Measurements from ENCODE around the gene BRSK2. TPM values are rescaled to one million over a fixed set of nuclear protein-coding genes. Genes with fewer than 3 reads are reported as not detected.
A peak's percentile ranks its signal among the peaks of the same experiment; 100 is the strongest.

BRSK2 gene
- total RNA-seq, 4 donors from 2014 or later, result 0.26 to 0.30 TPM; not detected in 2

DNA sequence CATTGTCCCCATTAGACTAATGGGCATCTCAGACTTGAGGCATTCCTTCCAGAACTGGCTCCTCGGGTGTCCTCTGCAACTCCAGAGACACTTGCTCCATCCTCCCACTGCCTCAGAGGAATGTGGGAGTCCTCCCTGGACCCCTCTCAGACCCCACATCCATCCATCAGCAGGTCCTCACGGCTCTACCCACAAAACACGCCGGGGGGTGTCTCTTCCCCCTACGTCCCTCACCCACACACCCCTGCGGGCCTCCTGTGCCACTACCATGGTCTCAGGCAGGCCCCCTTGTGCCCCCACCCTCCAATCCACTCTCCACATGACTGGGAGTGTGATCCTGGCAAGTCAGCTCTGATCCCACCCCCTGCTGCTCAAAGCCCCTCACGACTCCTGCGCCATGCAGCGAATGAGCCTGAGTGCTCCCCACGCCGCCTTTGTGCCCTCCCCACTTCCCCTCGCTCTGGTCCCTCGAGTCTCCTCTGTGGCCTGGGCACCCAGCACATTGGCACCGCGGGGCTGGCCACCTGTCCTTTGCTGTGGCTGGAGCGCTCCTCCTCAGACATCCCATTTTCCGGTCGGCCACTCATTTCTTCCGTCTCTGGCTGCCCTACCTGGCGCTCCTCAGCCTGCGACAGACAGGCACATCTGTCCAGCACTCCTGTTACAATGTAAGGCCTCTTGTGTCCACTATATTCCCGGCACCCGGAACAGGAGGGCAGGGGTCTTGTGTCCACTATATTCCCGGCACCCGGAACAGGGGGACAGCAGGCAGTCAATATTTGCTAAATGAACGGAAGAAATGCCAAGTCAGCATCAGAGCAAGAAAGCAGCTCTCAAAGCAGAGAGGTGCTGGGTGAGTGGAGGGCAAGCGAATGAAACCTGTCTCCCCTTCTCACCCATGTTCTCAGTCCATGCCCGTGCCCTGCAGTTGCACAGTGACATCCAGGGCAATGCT, 111.0 kb downstream of the BRSK2 start:
- 91% methylated on average over 27 of the region's 28 CpGs for WGBS
- Histone ChIP-seq H3K9me3 (no peaks in the 10 kb centered on the region), H3K4me3 (no peak overlapping the region), H3K4me1 (peaks cover 70% of the 10 kb centered on the region), H3K27ac (no peak overlapping the region), H3K27me3 (no peaks in the 10 kb centered on the region), H3K36me3 (peaks cover 9% of the 10 kb centered on the region)
- TF ChIP-seq POLR2A (IDR thresholded peaks at IDR 0.05) (no peak), EP300 (IDR thresholded peaks at IDR 0.05) (no peak), POLR2AphosphoS5 (IDR thresholded peaks at IDR 0.05) (no peak)
- TF ChIP-seq, protein P1, sequence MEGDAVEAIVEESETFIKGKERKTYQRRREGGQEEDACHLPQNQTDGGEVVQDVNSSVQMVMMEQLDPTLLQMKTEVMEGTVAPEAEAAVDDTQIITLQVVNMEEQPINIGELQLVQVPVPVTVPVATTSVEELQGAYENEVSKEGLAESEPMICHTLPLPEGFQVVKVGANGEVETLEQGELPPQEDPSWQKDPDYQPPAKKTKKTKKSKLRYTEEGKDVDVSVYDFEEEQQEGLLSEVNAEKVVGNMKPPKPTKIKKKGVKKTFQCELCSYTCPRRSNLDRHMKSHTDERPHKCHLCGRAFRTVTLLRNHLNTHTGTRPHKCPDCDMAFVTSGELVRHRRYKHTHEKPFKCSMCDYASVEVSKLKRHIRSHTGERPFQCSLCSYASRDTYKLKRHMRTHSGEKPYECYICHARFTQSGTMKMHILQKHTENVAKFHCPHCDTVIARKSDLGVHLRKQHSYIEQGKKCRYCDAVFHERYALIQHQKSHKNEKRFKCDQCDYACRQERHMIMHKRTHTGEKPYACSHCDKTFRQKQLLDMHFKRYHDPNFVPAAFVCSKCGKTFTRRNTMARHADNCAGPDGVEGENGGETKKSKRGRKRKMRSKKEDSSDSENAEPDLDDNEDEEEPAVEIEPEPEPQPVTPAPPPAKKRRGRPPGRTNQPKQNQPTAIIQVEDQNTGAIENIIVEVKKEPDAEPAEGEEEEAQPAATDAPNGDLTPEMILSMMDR (IDR thresholded peaks at IDR 0.05), result no peak
- peak in 1 of 2 donors; percentile 46 for DNase-seq (ENCODE audit: low spot score in 2 of 2)

DNA sequence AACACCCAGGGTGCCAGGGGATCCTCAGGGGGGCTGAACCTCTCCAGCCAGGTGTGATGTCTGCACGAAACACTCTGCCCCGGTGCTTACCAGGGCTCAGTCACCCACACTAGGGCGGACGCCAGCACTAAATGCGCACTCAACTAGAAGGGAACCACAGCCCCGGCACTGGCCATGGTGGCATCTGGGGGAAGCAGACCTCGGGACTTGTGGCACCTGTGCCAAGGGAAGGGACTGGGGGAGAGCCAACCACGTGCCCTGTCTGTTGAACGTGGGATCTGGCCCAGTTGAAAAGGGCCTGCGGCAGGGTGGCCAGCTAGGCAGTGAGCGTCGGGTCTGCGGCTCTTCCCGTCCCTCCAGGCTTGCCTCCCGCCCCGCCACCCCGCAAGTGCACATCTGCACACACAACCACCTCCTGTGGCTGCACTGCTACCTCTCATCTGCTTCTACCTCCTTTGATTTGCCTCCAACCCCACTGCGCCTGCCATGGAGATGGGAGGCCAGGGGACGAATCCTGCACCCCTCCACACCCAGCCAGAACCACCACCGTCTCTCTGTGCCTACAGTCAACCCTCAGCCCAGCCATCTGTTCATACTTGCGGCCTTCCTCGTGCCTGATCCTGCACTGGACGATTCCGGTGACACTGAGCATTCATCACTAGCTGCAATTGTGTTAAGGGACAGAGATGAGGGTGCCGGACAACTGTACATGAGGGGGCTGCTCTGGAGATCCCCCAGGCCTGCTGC, 111.9 kb downstream of the BRSK2 start:
- no peak for TF ChIP-seq POLR2A (IDR thresholded peaks at IDR 0.05)
- WGBS, result 72% methylated on average over 17 of the region's 25 CpGs
- Histone ChIP-seq H3K36me3 (peaks cover 9% of the 10 kb centered on the region), H3K4me3 (no peak overlapping the region), H3K4me1 (peaks cover 65% of the 10 kb centered on the region), H3K9me3 (no peaks in the 10 kb centered on the region), H3K27ac (no peak overlapping the region), H3K27me3 (no peaks in the 10 kb centered on the region)
- peak in 1 of 2 donors; percentile 54 for DNase-seq (ENCODE audit: low spot score in 2 of 2)

DNA sequence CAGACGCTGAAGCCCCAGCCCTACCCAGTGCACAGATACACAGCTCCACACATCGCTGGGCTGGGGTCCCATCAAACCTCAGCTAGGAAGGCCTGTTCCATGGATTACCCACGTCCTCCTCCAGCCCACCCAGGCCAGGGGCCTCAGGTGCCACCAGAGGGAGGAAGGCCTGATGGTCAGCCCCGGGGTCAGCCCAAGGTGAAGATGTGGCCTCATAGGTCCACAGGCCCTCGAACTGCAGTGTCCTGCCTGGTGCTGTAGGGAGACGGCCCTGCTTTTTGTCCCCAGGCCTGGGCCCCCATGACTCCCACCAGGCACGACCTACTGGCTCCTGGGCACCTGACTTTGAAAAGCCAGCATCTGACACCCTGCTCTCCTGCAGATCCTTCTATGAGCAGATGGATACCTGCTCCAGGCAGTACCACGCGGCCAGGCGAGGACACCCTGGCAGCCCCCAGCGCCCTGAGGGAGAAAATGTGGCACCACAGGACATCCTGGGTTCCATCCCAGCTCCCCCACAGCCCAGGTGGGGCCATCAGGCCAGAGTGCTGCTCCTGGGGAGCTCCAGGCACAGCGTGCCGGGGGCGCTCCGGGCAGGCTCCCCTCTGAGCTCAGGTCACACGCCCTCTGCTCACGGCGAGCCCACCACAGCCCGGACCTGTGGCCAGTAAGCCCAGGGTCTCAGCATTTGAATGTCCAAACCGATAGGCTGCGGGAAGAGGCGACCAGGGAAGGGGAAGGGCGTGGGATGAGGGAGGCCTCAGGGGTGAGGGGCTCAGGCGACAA, 112.6 kb downstream of the BRSK2 start:
- TF ChIP-seq, protein P1 (IDR thresholded peaks at IDR 0.05), result no peak
- TF ChIP-seq POLR2AphosphoS5 (IDR thresholded peaks at IDR 0.05), result no peak
- TF ChIP-seq EP300 (IDR thresholded peaks at IDR 0.05), result no peak
- no peak for TF ChIP-seq POLR2A (IDR thresholded peaks at IDR 0.05)
- Histone ChIP-seq H3K4me3 (no peak overlapping the region), H3K36me3 (peaks cover 9% of the 10 kb centered on the region), H3K9me3 (no peaks in the 10 kb centered on the region), H3K4me1 (peaks cover 65% of the 10 kb centered on the region), H3K27me3 (no peaks in the 10 kb centered on the region), H3K27ac (no peak overlapping the region)
- WGBS, result 80% methylated on average over 5 of the region's 24 CpGs
- DNase-seq (ENCODE audit: low spot score in 2 of 2), result no peak

DNA sequence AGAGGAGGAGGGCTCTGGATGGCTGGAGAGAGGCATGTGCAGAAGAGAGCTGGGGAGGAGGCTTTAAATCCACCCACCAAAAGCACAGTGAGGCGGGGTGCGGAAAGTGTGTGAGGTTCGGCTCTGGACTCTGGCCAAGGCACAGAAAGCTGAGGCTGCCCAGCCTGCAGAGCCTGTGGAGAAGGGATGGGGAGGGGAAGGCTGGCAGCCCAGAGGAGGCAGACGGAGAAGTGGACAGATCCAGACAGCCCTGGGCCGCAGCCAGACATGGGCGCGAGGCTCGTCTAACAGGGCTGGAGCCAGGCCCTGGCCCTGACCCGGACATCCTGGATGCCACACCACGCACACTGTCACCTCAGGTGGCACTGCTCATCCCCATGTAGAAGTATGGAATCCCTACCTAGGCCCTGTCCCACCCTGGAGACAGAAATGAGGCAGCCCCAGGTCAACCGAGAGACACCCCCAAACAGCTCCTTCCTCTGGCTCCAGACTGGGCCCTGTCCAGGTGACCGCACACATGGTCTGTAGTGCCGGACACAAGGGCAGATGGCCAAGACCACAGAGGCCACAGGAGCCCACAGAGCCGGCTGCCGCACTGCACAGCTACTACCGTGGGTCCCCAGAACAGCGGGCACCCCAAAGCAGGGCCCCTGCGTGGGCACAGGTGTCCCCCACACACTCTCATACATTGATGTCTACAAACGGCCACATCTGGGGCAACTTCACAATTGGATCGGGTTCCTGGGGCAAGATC, 113.4 kb downstream of the BRSK2 start:
- Histone ChIP-seq H3K27ac (peak overlapping the region; percentile 66), H3K36me3 (peaks cover 9% of the 10 kb centered on the region), H3K4me3 (no peak overlapping the region), H3K27me3 (no peaks in the 10 kb centered on the region), H3K4me1 (peaks cover 67% of the 10 kb centered on the region), H3K9me3 (no peaks in the 10 kb centered on the region)
- 47% methylated on average over 15 of the region's 20 CpGs for WGBS
- no peak for TF ChIP-seq POLR2AphosphoS5 (IDR thresholded peaks at IDR 0.05)
- TF ChIP-seq POLR2A (IDR thresholded peaks at IDR 0.05), result no peak
- TF ChIP-seq, protein P1 (IDR thresholded peaks at IDR 0.05), result no peak
- no peak for TF ChIP-seq EP300 (IDR thresholded peaks at IDR 0.05)
- no peak for DNase-seq (ENCODE audit: low spot score in 2 of 2)

DNA sequence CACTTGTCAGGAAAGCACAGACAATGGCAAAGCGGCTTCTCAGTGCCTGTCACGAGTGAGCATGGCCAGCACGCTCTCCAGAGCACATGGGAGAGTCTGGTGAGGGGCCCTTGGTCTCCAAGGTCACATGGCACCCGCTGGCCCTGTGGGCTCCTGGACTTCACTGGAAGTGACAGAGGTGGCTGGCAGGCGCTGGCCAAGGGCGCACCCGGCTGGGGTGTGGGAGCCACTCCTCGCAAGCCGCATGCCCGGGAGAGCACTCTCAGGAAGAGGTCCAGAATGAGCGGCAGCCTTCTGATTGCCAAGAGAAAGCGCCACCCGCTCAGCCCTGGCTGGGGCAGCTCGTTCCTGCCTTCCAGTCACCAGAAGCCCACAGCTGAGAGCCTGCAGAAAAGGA, 114.0 kb downstream of the BRSK2 start:
- peaks cover 71% of the 10 kb centered on the region for H3K4me1 ChIP-seq

More for the DNA sequence above, 114.0 kb downstream of the BRSK2 start:
- Histone ChIP-seq H3K4me3 (no peak overlapping the region), H3K27ac (peak overlapping the region; percentile 66), H3K9me3 (no peaks in the 10 kb centered on the region), H3K36me3 (peaks cover 9% of the 10 kb centered on the region), H3K27me3 (no peaks in the 10 kb centered on the region)
- TF ChIP-seq, protein P1 (IDR thresholded peaks at IDR 0.05), result no peak
- TF ChIP-seq POLR2AphosphoS5 (IDR thresholded peaks at IDR 0.05) (no peak), EP300 (IDR thresholded peaks at IDR 0.05) (no peak), POLR2A (IDR thresholded peaks at IDR 0.05) (no peak)
- 6% methylated on average over 4 of the region's 14 CpGs for WGBS
- DNase-seq (ENCODE audit: low spot score in 2 of 2), result no peak
